HCT116 (cell line): Measurements from ENCODE around the gene MOSPD3. TPM values are rescaled to one million over a fixed set of nuclear protein-coding genes. Genes with fewer than 3 reads are reported as not detected.

Experiments used
- ATAC-seq: fragments of 200-7000 bp; cut with Tn5 transposase; 2 replicates; pipeline ENCODE4 v1.9.1; 2020; ENCODE audit warnings: mild to moderate bottlenecking, moderate library complexity
- BruUV-seq: library from RNA; stranded (reverse); fragments of 400-500 nt; replicated peaks from 2 replicates; lab custom pipeline; 2021; lab: Mats Ljungman, UMichigan
- CTCF ChIA-PET: fragments of 300-600 bp; sonication (Branson Sonifier 250); formaldehyde crosslinking; loops from one replicate; lab custom pipeline; 2021; ENCODE audit warnings: antibody characterized with exemption; lab: Charles Lee
- POLR2A ChIA-PET: fragments of 300-600, 350-600 bp; sonication (Branson Sonifier 250); formaldehyde crosslinking; loops from one replicate; lab custom pipeline; 2021; ENCODE audit warnings: antibody characterized with exemption; lab: Charles Lee
- RAD21 ChIA-PET, 2 experiments: fragments of 300-600 bp; sonication (Branson Sonifier 250); formaldehyde crosslinking; loops; one replicate each; lab custom pipeline; 2023; ENCODE audit warnings: low total read pairs in 2 of 2; ENCODE audit not compliant: uncharacterized antibody in 2 of 2, unreplicated experiment in 2 of 2, low non-redundant PET in 1 of 2; lab: Charles Lee
- DNase-seq: peaks from one replicate; pipeline ENCODE4 v3.0.0-alpha.2; 2010; ENCODE audit warnings: low read depth, low spot score
- H2AFZ ChIP-seq: fragments of 200-600 bp; shearing (Covaris generic), sonication (generic); 2 replicates; pipeline ENCODE4 v1.6.1; 2017; ENCODE audit warnings: low read depth, mixed run types, mixed read lengths, antibody characterized with exemption, low read length; ENCODE audit not compliant: poor library complexity, severe bottlenecking
- H3K27ac ChIP-seq: 2 replicates; pipeline ENCODE4 v1.5.1; 2012; ENCODE audit warnings: low read depth, low read length
- H3K27me3 ChIP-seq: fragments of 200-600 bp; sonication (generic); 2 replicates; pipeline ENCODE4 v1.6.1; 2016; ENCODE audit warnings: mixed run types, low read length, mixed read lengths; ENCODE audit not compliant: insufficient read depth
- H3K36me3 ChIP-seq, 2 experiments: fragments of 200-500 bp in 1 of 2; fragments of 200-600 bp in 1 of 2; sonication (Bioruptor generic) in 1 of 2; sonication (generic) in 1 of 2; 2 replicates each; pipeline versions ENCODE4 v1.5.1 to v1.6.1; 2014 to 2016; ENCODE audit warnings: low read length in 2 of 2, inconsistent platforms in 1 of 2, mixed read lengths in 1 of 2, mixed run types in 1 of 2; ENCODE audit not compliant: insufficient read depth in 2 of 2, control insufficient read depth in 1 of 2
- H3K4me1 ChIP-seq, 2 experiments: fragments of 200-600 bp in 1 of 2; sonication (generic) in 1 of 2; 2 replicates each; pipeline versions ENCODE4 v1.5.1 to v1.6.1; 2012 to 2017; ENCODE audit warnings: low read length in 2 of 2, inconsistent platforms in 1 of 2, mild to moderate bottlenecking in 1 of 2, mixed read lengths in 1 of 2, mixed run types in 1 of 2, moderate library complexity in 1 of 2; ENCODE audit not compliant: insufficient read depth in 2 of 2, control insufficient read depth in 1 of 2
- H3K4me2 ChIP-seq: fragments of 200-600 bp; sonication (generic); 2 replicates; pipeline ENCODE4 v1.6.1; 2017; ENCODE audit warnings: mixed run types, low read length, mixed read lengths
- H3K4me3 ChIP-seq, 2 experiments: fragments of 200-600 bp in 1 of 2; sonication (generic) in 1 of 2; replicated peaks in 1 of 2; 2 replicates each; pipeline ENCODE4 v1.5.1; 2011 to 2016; ENCODE audit warnings: low read length in 2 of 2, control low read depth in 1 of 2, low read depth in 1 of 2, mild to moderate bottlenecking in 1 of 2, mixed read lengths in 1 of 2, mixed run types in 1 of 2
- H3K79me2 ChIP-seq: fragments of 200-600 bp; sonication (generic); 2 replicates; pipeline ENCODE4 v1.6.1; 2017; ENCODE audit warnings: mild to moderate bottlenecking, mixed run types, low read length, moderate library complexity, mixed read lengths; ENCODE audit not compliant: insufficient read depth
- H3K9ac ChIP-seq: fragments of 200-600 bp; sonication (generic); 2 replicates; pipeline ENCODE4 v1.6.1; 2016; ENCODE audit warnings: low read length, mixed read lengths
- H3K9me2 ChIP-seq: fragments of 200-600 bp; sonication (generic), shearing (Covaris generic); 2 replicates; pipeline ENCODE4 v1.6.1; 2017; ENCODE audit warnings: mixed run types, mild to moderate bottlenecking, moderate library complexity; ENCODE audit not compliant: insufficient read depth
- H3K9me3 ChIP-seq, 2 experiments: fragments of 200-500 bp in 1 of 2; fragments of 200-600 bp in 1 of 2; sonication (Bioruptor generic) in 1 of 2; sonication (generic) in 1 of 2; 2 replicates each; pipeline ENCODE4 v1.6.1; 2014 to 2017; ENCODE audit warnings: low read length in 2 of 2, mixed read lengths in 2 of 2, inconsistent platforms in 1 of 2, low read depth in 1 of 2, mild to moderate bottlenecking in 1 of 2, mixed run types in 1 of 2, moderate library complexity in 1 of 2; ENCODE audit not compliant: control insufficient read depth in 1 of 2, insufficient read depth in 1 of 2
- H4K20me1 ChIP-seq: fragments of 200-600 bp; sonication (generic), shearing (Covaris generic); 2 replicates; pipeline ENCODE4 v1.6.1; 2017; ENCODE audit warnings: mixed run types, mild to moderate bottlenecking, moderate library complexity; ENCODE audit not compliant: insufficient read depth
- CEBPB ChIP-seq: IDR thresholded peaks from 2 replicates; pipeline ENCODE4 v1.6.1; 2012; ENCODE audit warnings: low read depth
- EGR1 ChIP-seq: IDR thresholded peaks from 2 replicates; pipeline ENCODE4 v1.6.1; 2012; ENCODE audit warnings: low read depth
- EZH2 ChIP-seq: fragments of 200-600 bp; sonication (generic); IDR thresholded peaks from 2 replicates; pipeline ENCODE4 v1.6.1; 2017; ENCODE audit warnings: antibody characterized with exemption, mixed run types
- EZH2phosphoT487 ChIP-seq: fragments of 200-600 bp; IDR thresholded peaks from 2 replicates; pipeline ENCODE4 v1.6.1; 2018; ENCODE audit warnings: antibody characterized with exemption, borderline replicate concordance
- JUND ChIP-seq: IDR thresholded peaks from 2 replicates; pipeline ENCODE4 v1.6.1; 2012
- RAD21 ChIP-seq: IDR thresholded peaks from 2 replicates; pipeline ENCODE4 v1.6.1; 2012; ENCODE audit warnings: low read depth, mild to moderate bottlenecking
- SP1 ChIP-seq: IDR thresholded peaks from 2 replicates; pipeline ENCODE4 v1.6.1; 2012; ENCODE audit warnings: low read depth
- SRF ChIP-seq: IDR thresholded peaks from 2 replicates; pipeline ENCODE4 v1.6.1; 2012; ENCODE audit warnings: low read depth
- YY1 ChIP-seq: IDR thresholded peaks from 2 replicates; pipeline ENCODE4 v1.6.1; 2011; ENCODE audit warnings: low read length, low read depth, moderate library complexity, mild to moderate bottlenecking; ENCODE audit not compliant: insufficient replicate concordance; ENCODE audit errors: extremely low read depth
- ZFX ChIP-seq: fragments of 450-650 bp; IDR thresholded peaks from 2 replicates; pipeline ENCODE4 v1.6.1; 2017
- ZNF274 ChIP-seq: fragments of 200-500 bp; sonication (Bioruptor generic); IDR thresholded peaks from 2 replicates; pipeline ENCODE4 v1.6.1; 2014; ENCODE audit warnings: mild to moderate bottlenecking, low read depth, low read length, inconsistent platforms
- intact Hi-C: fragments of 100-400 bp; cut with micrococcal nuclease; formaldehyde crosslinking; loops from 2 replicates; pipeline ENCODE4 v1.10.0; 2022
- total RNA-seq: library from RNA; stranded (reverse); gene quantifications from one replicate; pipeline ENCODE4 v1.2.1, GENCODE V29; 2021; ENCODE audit not compliant: unreplicated experiment
- TF ChIP-seq, protein P1 (sequence below), 3 experiments: fragments of 200-600 bp in 1 of 3; sonication (generic) in 1 of 3; IDR thresholded peaks in 2 of 3; conservative IDR thresholded peaks in 1 of 3; 2 replicates each; pipeline ENCODE4 v1.5.1; 2012 to 2017; ENCODE audit warnings: low read depth in 2 of 3, low read length in 2 of 3, antibody characterized with exemption in 1 of 3, borderline replicate concordance in 1 of 3, control low read depth in 1 of 3, mild to moderate bottlenecking in 1 of 3, mixed read lengths in 1 of 3, mixed run types in 1 of 3, moderate library complexity in 1 of 3; ENCODE audit not compliant: insufficient read depth in 1 of 3
- TF ChIP-seq, protein P2 (sequence below): IDR thresholded peaks from 2 replicates; pipeline ENCODE4 v1.6.1; 2011; ENCODE audit warnings: mild to moderate bottlenecking, low read length, moderate library complexity; ENCODE audit not compliant: insufficient replicate concordance; ENCODE audit errors: extremely low read depth
- TF ChIP-seq, protein P3 (sequence below): IDR thresholded peaks from 2 replicates; pipeline ENCODE4 v1.6.1; 2012

Gene MOSPD3
- total RNA-seq, 1 experiment from 2014 or later = 32.8 TPM

DNA sequence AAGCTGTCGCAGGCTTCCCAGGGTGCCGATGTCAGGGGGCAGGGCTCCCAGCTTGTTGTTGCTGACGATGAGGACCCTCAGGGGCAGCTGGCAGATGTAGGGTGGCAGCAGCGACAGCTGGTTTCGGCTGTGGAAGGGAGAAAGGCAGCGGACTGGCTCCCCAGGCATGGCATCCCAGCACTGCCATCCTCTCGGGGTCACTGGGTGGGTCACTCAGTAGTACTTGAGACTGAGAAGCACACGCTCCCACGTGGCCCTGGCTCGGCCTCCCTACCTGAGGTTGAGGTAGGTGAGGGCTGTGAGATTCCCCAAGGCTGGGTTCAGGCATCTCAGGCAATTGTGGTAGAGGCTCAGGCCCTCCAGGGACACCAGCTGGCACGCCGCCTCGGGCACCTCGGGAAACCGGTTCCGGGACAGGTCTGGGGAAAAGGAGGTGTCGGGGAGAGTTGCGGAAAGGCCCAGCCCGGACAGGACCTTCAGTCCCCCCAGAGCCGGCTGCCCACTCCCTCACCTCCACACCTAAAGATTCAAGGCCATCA, 30.2 kb upstream of the MOSPD3 start:
- no peak overlapping the region for H3K9ac ChIP-seq
- H3K27me3 ChIP-seq = no peaks in the 10 kb centered on the region
- POLR2A ChIA-PET = no interaction called here
- TF ChIP-seq JUND = no peak
- TF ChIP-seq EZH2 = no peak
- no peak for TF ChIP-seq CEBPB
- TF ChIP-seq EGR1 = no peak
- no peak overlapping the region for H3K27ac ChIP-seq
- RAD21 ChIA-PET = no interaction called here
- H3K9me2 ChIP-seq = no peaks in the 10 kb centered on the region
- CTCF ChIA-PET = no interaction called here
- H4K20me1 ChIP-seq = no peaks in the 10 kb centered on the region
- intact Hi-C loops = no loop called here
- H3K4me1 ChIP-seq = peaks cover 2 to 21% of the 10 kb centered on the region in 2 experiments; a peak in 2 of 4 replicates
- BruUV-seq = no TSS peak
- H2AFZ ChIP-seq = no peak overlapping the region
- H3K9me3 ChIP-seq = no peaks in the 10 kb centered on the region
- DNase-seq (no peak), ATAC-seq (no peak)
- peaks cover 8 to 9% of the 10 kb centered on the region in 2 experiments; a peak in 3 of 4 replicates for H3K36me3 ChIP-seq
- peaks cover 11% of the 10 kb centered on the region; the same call in 1 of the 2 replicates for H3K79me2 ChIP-seq
- no peak overlapping the region for H3K4me3 ChIP-seq
- no peak overlapping the region for H3K4me2 ChIP-seq

DNA sequence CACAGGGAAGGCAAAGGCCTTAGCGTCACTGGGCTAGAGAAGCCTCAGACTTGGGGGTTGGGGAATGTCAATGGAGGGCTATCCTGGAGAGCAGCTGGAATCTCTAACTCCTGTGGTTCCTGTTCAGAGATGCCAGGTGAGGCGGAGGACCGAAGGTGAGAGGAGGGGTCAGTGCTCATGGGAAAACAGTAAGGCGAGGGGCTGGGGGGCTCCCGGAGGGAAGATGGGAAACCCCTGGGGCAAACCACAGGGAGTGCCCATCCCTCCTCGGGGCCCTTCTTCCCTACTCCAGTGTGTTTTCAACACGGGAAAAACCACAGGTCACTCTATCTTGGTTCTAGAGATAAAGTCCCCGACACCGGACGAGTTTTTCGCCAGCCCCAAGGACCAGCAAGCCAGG, 29.7 kb upstream of the MOSPD3 start:
- Histone ChIP-seq H3K4me1 (peaks cover 2 to 22% of the 10 kb centered on the region in 2 experiments; a peak in 2 of 4 replicates), H3K4me2 (no peak overlapping the region), H3K9me2 (no peaks in the 10 kb centered on the region), H3K9me3 (no peaks in the 10 kb centered on the region), H2AFZ (no peak overlapping the region), H3K27ac (no peak overlapping the region), H3K9ac (no peak overlapping the region), H3K27me3 (no peaks in the 10 kb centered on the region), H4K20me1 (no peaks in the 10 kb centered on the region), H3K79me2 (peaks cover 11% of the 10 kb centered on the region; the same call in 1 of the 2 replicates), H3K4me3 (no peak overlapping the region), H3K36me3 (peaks cover 8 to 9% of the 10 kb centered on the region in 2 experiments; a peak in 3 of 4 replicates)
- ATAC-seq (no peak), DNase-seq (no peak)
- BruUV-seq = no TSS peak
- intact Hi-C loops = no loop called here
- ChIA-PET RAD21 (no interaction called here), POLR2A (no interaction called here), CTCF (no interaction called here)
- TF ChIP-seq SP1 (no peak), SRF (no peak), CEBPB (no peak), RAD21 (no peak), YY1 (no peak), EZH2phosphoT487 (no peak), ZNF274 (no peak), EZH2 (no peak), ZFX (no peak)
- TF ChIP-seq, protein P1, sequence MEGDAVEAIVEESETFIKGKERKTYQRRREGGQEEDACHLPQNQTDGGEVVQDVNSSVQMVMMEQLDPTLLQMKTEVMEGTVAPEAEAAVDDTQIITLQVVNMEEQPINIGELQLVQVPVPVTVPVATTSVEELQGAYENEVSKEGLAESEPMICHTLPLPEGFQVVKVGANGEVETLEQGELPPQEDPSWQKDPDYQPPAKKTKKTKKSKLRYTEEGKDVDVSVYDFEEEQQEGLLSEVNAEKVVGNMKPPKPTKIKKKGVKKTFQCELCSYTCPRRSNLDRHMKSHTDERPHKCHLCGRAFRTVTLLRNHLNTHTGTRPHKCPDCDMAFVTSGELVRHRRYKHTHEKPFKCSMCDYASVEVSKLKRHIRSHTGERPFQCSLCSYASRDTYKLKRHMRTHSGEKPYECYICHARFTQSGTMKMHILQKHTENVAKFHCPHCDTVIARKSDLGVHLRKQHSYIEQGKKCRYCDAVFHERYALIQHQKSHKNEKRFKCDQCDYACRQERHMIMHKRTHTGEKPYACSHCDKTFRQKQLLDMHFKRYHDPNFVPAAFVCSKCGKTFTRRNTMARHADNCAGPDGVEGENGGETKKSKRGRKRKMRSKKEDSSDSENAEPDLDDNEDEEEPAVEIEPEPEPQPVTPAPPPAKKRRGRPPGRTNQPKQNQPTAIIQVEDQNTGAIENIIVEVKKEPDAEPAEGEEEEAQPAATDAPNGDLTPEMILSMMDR (IDR thresholded peaks at IDR 0.05 in 2 of 3, conservative IDR thresholded peaks at IDR 0.05 in 1 of 3; ENCODE audit: borderline replicate concordance in 1 of 3, insufficient read depth in 1 of 3, low read depth in 2 of 3, low read length in 2 of 3) = no peak
- TF ChIP-seq, protein P2, sequence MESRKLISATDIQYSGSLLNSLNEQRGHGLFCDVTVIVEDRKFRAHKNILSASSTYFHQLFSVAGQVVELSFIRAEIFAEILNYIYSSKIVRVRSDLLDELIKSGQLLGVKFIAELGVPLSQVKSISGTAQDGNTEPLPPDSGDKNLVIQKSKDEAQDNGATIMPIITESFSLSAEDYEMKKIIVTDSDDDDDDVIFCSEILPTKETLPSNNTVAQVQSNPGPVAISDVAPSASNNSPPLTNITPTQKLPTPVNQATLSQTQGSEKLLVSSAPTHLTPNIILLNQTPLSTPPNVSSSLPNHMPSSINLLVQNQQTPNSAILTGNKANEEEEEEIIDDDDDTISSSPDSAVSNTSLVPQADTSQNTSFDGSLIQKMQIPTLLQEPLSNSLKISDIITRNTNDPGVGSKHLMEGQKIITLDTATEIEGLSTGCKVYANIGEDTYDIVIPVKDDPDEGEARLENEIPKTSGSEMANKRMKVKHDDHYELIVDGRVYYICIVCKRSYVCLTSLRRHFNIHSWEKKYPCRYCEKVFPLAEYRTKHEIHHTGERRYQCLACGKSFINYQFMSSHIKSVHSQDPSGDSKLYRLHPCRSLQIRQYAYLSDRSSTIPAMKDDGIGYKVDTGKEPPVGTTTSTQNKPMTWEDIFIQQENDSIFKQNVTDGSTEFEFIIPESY = no peak
- TF ChIP-seq, protein P3, sequence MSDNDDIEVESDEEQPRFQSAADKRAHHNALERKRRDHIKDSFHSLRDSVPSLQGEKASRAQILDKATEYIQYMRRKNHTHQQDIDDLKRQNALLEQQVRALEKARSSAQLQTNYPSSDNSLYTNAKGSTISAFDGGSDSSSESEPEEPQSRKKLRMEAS = no peak
